Measurements from ENCODE around the gene LRCOL1. TPM values are rescaled to one million over a fixed set of nuclear protein-coding genes. Genes with fewer than 3 reads are reported as not detected.

The LRCOL1 gene
- total and polyA plus RNA-seq, 2 of the 8 experiments (the other 6 are each of a cell fraction or from before 2014, with no cell fraction given): not detected

- peaks cover 31 to 51% (median 41%) of the 10 kb centered on the region in 4 experiments for H3K27me3 ChIP-seq (replicated peaks in 1 of 4; ENCODE audit: control insufficient read depth in 3 of 4, extremely low read depth in 1 of 4, insufficient read depth in 3 of 4, low read length in 3 of 4)
- peak overlapping the region; percentile 48 to 53; a peak in 3 of 4 replicates for H3K4me2 ChIP-seq (ENCODE audit: insufficient read depth in 1 of 2, low read depth in 2 of 2, low read length in 2 of 2)
- no peak overlapping the region for H2BK20ac ChIP-seq (ENCODE audit: low read length)
- no peak overlapping the region for H2BK5ac ChIP-seq (ENCODE audit: low read depth, low read length)
- no peaks in the 10 kb centered on the region for H3K79me2 ChIP-seq (ENCODE audit: control insufficient read depth in 1 of 2, insufficient read depth in 2 of 2, low read length in 2 of 2)
- H2BK12ac ChIP-seq (ENCODE audit: low read depth, low read length): no peak overlapping the region
- no peak overlapping the region for H3K27ac ChIP-seq (ENCODE audit: low read depth, low read length)
- H4K5ac ChIP-seq (ENCODE audit: insufficient read length, low read depth, low read length): no peak overlapping the region
- no peak overlapping the region for H2AFZ ChIP-seq (ENCODE audit: low read length)
- H2AK5ac ChIP-seq (ENCODE audit: low read depth, low read length): no peak overlapping the region
- peaks cover 7 to 12% of the 10 kb centered on the region in 2 experiments for H4K20me1 ChIP-seq (replicated peaks in 1 of 2; ENCODE audit: control insufficient read depth in 1 of 2, insufficient read depth in 2 of 2, low read length in 2 of 2)
- 39% methylated on average over 26 of the region's 53 CpGs; no CpG with 5 or more reads in 1 of the 2 experiments for WGBS, 2 experiments (ENCODE audit: extremely low coverage in 1 of 2, insufficient coverage in 1 of 2, insufficient read length in 1 of 2, insufficient replicate concordance in 2 of 2, low coverage in 1 of 2, low lambda C conversion rate in 2 of 2, missing lambda C conversion rate in 1 of 2)
- no peak overlapping the region for H3K14ac ChIP-seq (ENCODE audit: insufficient read length)
- H3K9ac ChIP-seq (replicated peaks in 1 of 4; ENCODE audit: extremely low read depth in 1 of 4, low read depth in 3 of 4, low read length in 3 of 4): no peak overlapping the region
- H4K91ac ChIP-seq (replicated peaks; ENCODE audit: insufficient read length, low read length): no peak overlapping the region
- peaks cover 3 to 10% (median 6%) of the 10 kb centered on the region in 4 experiments; a peak in 6 of 8 replicates for H3K36me3 ChIP-seq (ENCODE audit: control insufficient read depth in 2 of 4, insufficient read depth in 4 of 4, low read length in 3 of 4)
- no peak overlapping the region for H3K4ac ChIP-seq (replicated peaks; ENCODE audit: insufficient read length, low read depth, low read length)
- ChIA-PET CTCF (ENCODE audit: partially characterized antibody) (interaction anchor here (0.6 to 2.8 kb wide), 2 partner anchors 18 to 28 kb away, joined by 3 to 8 read pairs; no protein-coding TSS in a partner anchor), POLR2A (ENCODE audit: partially characterized antibody) (interaction anchor here (0.9 to 4.2 kb wide), 11 partner anchors 9 to 105 kb away, joined by 3 to 28 read pairs (median 5); partner anchors contain the start of gene LRCOL1)
- H3K4me3 ChIP-seq (ENCODE audit: extremely low read depth in 1 of 4, insufficient read depth in 2 of 4, low read depth in 3 of 4, low read length in 4 of 4): peak overlapping the region in 1 of 4 experiments; percentile 47; a peak in 2 of 8 replicates
- FAIRE-seq (no peak), DNase-seq (ENCODE audit: low read depth in 1 of 2, low spot score in 2 of 2) (peak in 1 of 2 experiments; percentile 63)
- H3K9me3 ChIP-seq (ENCODE audit: insufficient read depth in 2 of 2, low read depth in 1 of 2, low read length in 1 of 2): peaks cover 2 to 18% of the 10 kb centered on the region in 2 experiments; a peak in 3 of 4 replicates
- H4K8ac ChIP-seq (ENCODE audit: extremely low read depth, insufficient read depth, low read length): no peak overlapping the region; the same call in 1 of the 2 replicates
- no peak overlapping the region for H3K23ac ChIP-seq (ENCODE audit: insufficient read length)
- H3K56ac ChIP-seq (replicated peaks; ENCODE audit: insufficient read length, low read depth, low read length): no peak overlapping the region
- H2BK15ac ChIP-seq (ENCODE audit: low read length): no peak overlapping the region
- no peaks in the 10 kb centered on the region for H3K79me1 ChIP-seq (ENCODE audit: low read depth, low read length)
- H2BK120ac ChIP-seq (replicated peaks; ENCODE audit: low read depth, low read length): no peak overlapping the region
- H3K18ac ChIP-seq (ENCODE audit: extremely low read depth, low read length): no peak overlapping the region
- no peaks in the 10 kb centered on the region; the same call in 1 of the 2 replicates for H3K23me2 ChIP-seq (ENCODE audit: low read depth, low read length)
- peaks cover 0 to 3% (median 0%) of the 10 kb centered on the region in 4 experiments; a peak in 3 of 7 replicates for H3K4me1 ChIP-seq (replicated peaks in 1 of 4; ENCODE audit: control insufficient read depth in 3 of 4, insufficient read depth in 4 of 4, low read length in 3 of 4)
- TF ChIP-seq PHF8 (conservative IDR thresholded peaks at IDR 0.05; ENCODE audit: low read depth, low read length): no peak
- no peak for TF ChIP-seq RFX5 (IDR thresholded peaks at IDR 0.05; ENCODE audit: borderline replicate concordance, low read depth, low read length)
- TF ChIP-seq KDM5A (IDR thresholded peaks at IDR 0.05; ENCODE audit: low read length): no peak
- no peak for TF ChIP-seq SP4 (IDR thresholded peaks at IDR 0.05; ENCODE audit: low read length)
- no peak for TF ChIP-seq CHD1 (IDR thresholded peaks at IDR 0.05; ENCODE audit: low read depth, low read length)
- 0 out of 2 replicates have a peak, but pooled peaks have one; percentile 18 for TF ChIP-seq E2F6 (IDR thresholded peaks at IDR 0.05)
- TF ChIP-seq FOSL1 (IDR thresholded peaks at IDR 0.05; ENCODE audit: insufficient read depth, low read depth, low read length): no peak
- no peak for TF ChIP-seq CREB1 (IDR thresholded peaks at IDR 0.05)
- no peak for TF ChIP-seq RXRA (IDR thresholded peaks at IDR 0.05; ENCODE audit: insufficient read depth, low read depth, low read length)
- TF ChIP-seq TBP (IDR thresholded peaks at IDR 0.05; ENCODE audit: low read depth, low read length): no peak
These were observed 9.2 kb upstream of the LRCOL1 start for GRCh38 chr12:132619386-132620112.

Measured in H1 (cell line).